ENCODE measurements around the gene FAM83G.
A peak's percentile ranks its signal among the peaks of the same experiment; 100 is the strongest.

FAM83G gene

GRCh38 chr17:18988546-18989173 is 15.9 kb downstream of the FAM83G start:
- DNase-seq (ENCODE audit: low read depth): no peak

- no peak for DNase-seq (ENCODE audit: low read depth)
Measured at GRCh38 chr17:18987862-18988545, 16.6 kb downstream of the FAM83G start.

GRCh38 chr17:18987230-18987610 is 17.3 kb downstream of the FAM83G start:
- DNase-seq (ENCODE audit: low read depth): no peak

GRCh38 chr17:18986541-18987229 is 17.9 kb downstream of the FAM83G start:
- DNase-seq (ENCODE audit: low read depth): no peak

GRCh38 chr17:18985475-18985874 is 19.1 kb downstream of the FAM83G start:
- DNase-seq (ENCODE audit: low read depth): no peak

- DNase-seq (ENCODE audit: low read depth): no peak
Measured at GRCh38 chr17:18984273-18985114, 20.1 kb downstream of the FAM83G start.

GRCh38 chr17:18981642-18982424 is 22.7 kb downstream of the FAM83G start:
- DNase-seq (ENCODE audit: low read depth): peak; percentile 53

GRCh38 chr17:18981335-18981641 is 23.3 kb downstream of the FAM83G start:
- no peak for DNase-seq (ENCODE audit: low read depth)

GRCh38 chr17:18980682-18981334 is 23.8 kb downstream of the FAM83G start:
- no peak for DNase-seq (ENCODE audit: low read depth)

- DNase-seq (ENCODE audit: low read depth): no peak
Measured at GRCh38 chr17:18978655-18979054, 25.9 kb downstream of the FAM83G start.

- DNase-seq (ENCODE audit: low read depth): no peak
Measured at GRCh38 chr17:18978050-18978449, 26.5 kb downstream of the FAM83G start.

GRCh38 chr17:18977646-18978045 is 26.9 kb downstream of the FAM83G start:
- no peak for DNase-seq (ENCODE audit: low read depth)

GRCh38 chr17:18977021-18977420 is 27.5 kb downstream of the FAM83G start:
- no peak for DNase-seq (ENCODE audit: low read depth)

GRCh38 chr17:18976201-18976600 is 28.4 kb downstream of the FAM83G start:
- no peak for DNase-seq (ENCODE audit: low read depth)

GRCh38 chr17:18975597-18975996 is 29.0 kb downstream of the FAM83G start:
- no peak for DNase-seq (ENCODE audit: low read depth)

- no peak for DNase-seq (ENCODE audit: low read depth)
Measured at GRCh38 chr17:18974407-18975149, 30.0 kb downstream of the FAM83G start.

- no peak for DNase-seq (ENCODE audit: low read depth)
Measured at GRCh38 chr17:18971801-18972200, 32.8 kb downstream of the FAM83G start.

- no peak for DNase-seq (ENCODE audit: low read depth)
Measured at GRCh38 chr17:18970582-18971480, 33.7 kb downstream of the FAM83G start.
